ENCODE data around the gene NDOR1.

NDOR1 gene

GRCh38 chr9:137221506-137222111, 16.1 kb downstream of the NDOR1 start:
- DNase-seq: no peak

GRCh38 chr9:137222190-137223077, 16.9 kb downstream of the NDOR1 start, which contains the start of gene RNF208:
Gene RNF208, minus strand, starts transcription at chr9:137222240. Its CDS starts 1,028 bp downstream, at chr9:137221212.
- no peak for DNase-seq

GRCh38 chr9:137223078-137223970, 17.8 kb downstream of the NDOR1 start:
- peak; percentile 96 for DNase-seq

- DNase-seq: peak; percentile 67
These were observed 19.6 kb downstream of the NDOR1 start, which contains the start of gene CYSRT1 for GRCh38 chr9:137224830-137225694. Gene CYSRT1, plus strand, starts transcription at chr9:137225174. Its CDS starts 448 bp downstream, at chr9:137225622.

GRCh38 chr9:137225699-137226331, 20.3 kb downstream of the NDOR1 start:
- DNase-seq: no peak

GRCh38 chr9:137226338-137227053, 21.0 kb downstream of the NDOR1 start:
- no peak for DNase-seq

GRCh38 chr9:137227054-137227852, 21.8 kb downstream of the NDOR1 start, which contains the start of gene RNF224:
Gene RNF224, plus strand, starts transcription at chr9:137227502. Its CDS starts 834 bp downstream, at chr9:137228336.
- no peak for DNase-seq

GRCh38 chr9:137227853-137228505, 22.5 kb downstream of the NDOR1 start:
- DNase-seq: no peak

- DNase-seq: no peak
These were observed 23.0 kb downstream of the NDOR1 start for GRCh38 chr9:137228506-137228967.

GRCh38 chr9:137228968-137229896, 23.7 kb downstream of the NDOR1 start:
- no peak for DNase-seq

- DNase-seq: no peak
These were observed 24.6 kb downstream of the NDOR1 start for GRCh38 chr9:137229903-137230704.

- no peak for DNase-seq
These were observed 25.3 kb downstream of the NDOR1 start, which contains the start of gene SLC34A3 for GRCh38 chr9:137230705-137231371. Gene SLC34A3, plus strand, starts transcription at chr9:137230901. Its CDS starts 802 bp downstream, at chr9:137231703.

GRCh38 chr9:137231372-137232039, 26.0 kb downstream of the NDOR1 start:
- DNase-seq: no peak

GRCh38 chr9:137232101-137232500, 26.6 kb downstream of the NDOR1 start:
- no peak for DNase-seq

- no peak for DNase-seq
These were observed 27.0 kb downstream of the NDOR1 start for GRCh38 chr9:137232510-137232909.

All from GF-D8 (cell line).